OCI-LY1 (cell line): ENCODE measurements around the gene VPS41.

ENCODE experiments used
- H2AFZ ChIP-seq: fragments of 200-600 bp; sonication (generic), shearing (Covaris generic); 2 replicates; pipeline ENCODE4 v1.6.0; 2014; ENCODE audit warnings: antibody characterized with exemption, mild to moderate bottlenecking, low read length
- H3F3A ChIP-seq: fragments of 200-600 bp; sonication (generic), shearing (Covaris generic); 2 replicates; pipeline ENCODE4 v1.6.0; 2014; ENCODE audit warnings: mild to moderate bottlenecking, antibody characterized with exemption, low read length, moderate library complexity; ENCODE audit not compliant: insufficient read depth
- H3K27ac ChIP-seq: fragments of 200-600 bp; sonication (generic); 2 replicates; pipeline ENCODE4 v1.5.1; 2014; ENCODE audit warnings: low read length, mixed run types, mild to moderate bottlenecking, low read depth; ENCODE audit not compliant: poor library complexity, severe bottlenecking
- H3K27me3 ChIP-seq: fragments of 200-600 bp; sonication (generic); 2 replicates; pipeline ENCODE4 v1.6.0; 2014; ENCODE audit warnings: antibody characterized with exemption, mild to moderate bottlenecking, low read length, moderate library complexity; ENCODE audit not compliant: insufficient read depth
- H3K36me3 ChIP-seq: fragments of 200-600 bp; sonication (generic); 2 replicates; pipeline ENCODE4 v1.6.1; 2014; ENCODE audit warnings: mild to moderate bottlenecking, antibody characterized with exemption, low read length, moderate library complexity, mixed read lengths; ENCODE audit not compliant: insufficient read depth
- H3K4me1 ChIP-seq: fragments of 200-600 bp; sonication (generic); 2 replicates; pipeline ENCODE4 v1.5.1; 2014; ENCODE audit warnings: mild to moderate bottlenecking, low read length, moderate library complexity; ENCODE audit not compliant: insufficient read depth, severe bottlenecking
- H3K4me2 ChIP-seq: fragments of 200-600 bp; sonication (generic), shearing (Covaris generic); 2 replicates; pipeline ENCODE4 v1.6.1; 2014; ENCODE audit warnings: low read length
- H3K4me3 ChIP-seq: fragments of 200-600 bp; sonication (generic); 2 replicates; pipeline ENCODE4 v1.5.1; 2014; ENCODE audit warnings: low read length, low read depth, mild to moderate bottlenecking, mixed read lengths; ENCODE audit not compliant: poor library complexity, severe bottlenecking
- H3K79me2 ChIP-seq: fragments of 200-600 bp; shearing (Covaris generic); 2 replicates; pipeline ENCODE4 v1.6.1; 2016; ENCODE audit warnings: mixed run types, low read length, mixed read lengths; ENCODE audit not compliant: insufficient read depth
- H3K9ac ChIP-seq: fragments of 200-600 bp; sonication (generic), shearing (Covaris generic); 2 replicates; pipeline ENCODE4 v1.6.1; 2014; ENCODE audit warnings: mild to moderate bottlenecking, low read length, mixed read lengths
- H3K9me2 ChIP-seq: fragments of 200-600 bp; sonication (generic), shearing (Covaris generic); 2 replicates; pipeline ENCODE4 v1.6.1; 2014; ENCODE audit warnings: low read depth, mild to moderate bottlenecking, low read length, mixed read lengths
- H3K9me3 ChIP-seq: fragments of 200-600 bp; shearing (Covaris generic); 2 replicates; pipeline ENCODE4 v1.6.1; 2014; ENCODE audit warnings: low read length, mixed read lengths
- H4K20me1 ChIP-seq: fragments of 200-600 bp; sonication (generic), shearing (Covaris generic); 2 replicates; pipeline ENCODE4 v1.6.0; 2016; ENCODE audit warnings: mild to moderate bottlenecking, low read length; ENCODE audit not compliant: insufficient read depth
- EZH2 ChIP-seq: fragments of 200-600 bp; sonication (generic), shearing (Covaris generic); IDR thresholded peaks from 2 replicates; pipeline ENCODE4 v1.8.0; 2017; ENCODE audit warnings: borderline replicate concordance, mixed run types, mild to moderate bottlenecking, antibody characterized with exemption, low read length, moderate library complexity, mixed read lengths
- TF ChIP-seq, protein P1 (sequence below): fragments of 200-600 bp; sonication (generic), shearing (Covaris generic); IDR thresholded peaks from 2 replicates; pipeline ENCODE4 v1.5.1; 2017; ENCODE audit warnings: mild to moderate bottlenecking, antibody characterized with exemption, low read length, moderate library complexity, mixed read lengths

VPS41 gene

DNA sequence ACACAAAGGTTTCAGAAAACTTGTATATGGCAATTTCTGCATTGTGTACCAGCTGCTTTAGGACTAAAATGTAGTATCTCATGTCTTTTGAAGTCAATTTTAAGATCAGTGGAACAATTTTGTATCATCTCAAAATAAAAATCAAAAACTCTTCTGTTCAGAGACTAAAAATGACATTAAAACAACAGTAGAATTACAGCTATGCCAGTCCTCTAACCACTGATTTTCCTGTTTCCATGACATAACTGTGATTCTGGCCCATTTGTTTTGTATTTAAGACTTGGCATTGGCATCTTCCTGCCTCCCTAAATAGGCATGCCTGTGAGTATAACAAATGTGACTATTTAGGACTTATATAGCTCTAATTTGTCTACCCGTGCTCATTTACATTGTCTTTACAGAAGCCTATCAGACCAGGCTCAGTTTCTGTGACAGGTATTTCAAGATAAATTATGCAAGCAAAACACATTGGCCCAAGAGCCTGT lies 29.1 kb upstream of the VPS41 start:
- Histone ChIP-seq H2AFZ (no peak overlapping the region), H3K9me2 (no peaks in the 10 kb centered on the region), H3K4me1 (no peaks in the 10 kb centered on the region), H3K79me2 (no peaks in the 10 kb centered on the region), H3K9me3 (no peaks in the 10 kb centered on the region), H3K4me2 (no peak overlapping the region), H3K27ac (no peak overlapping the region), H3K4me3 (no peak overlapping the region), H3K9ac (no peak overlapping the region), H4K20me1 (no peaks in the 10 kb centered on the region), H3K36me3 (no peaks in the 10 kb centered on the region), H3K27me3 (no peaks in the 10 kb centered on the region), H3F3A (no peaks in the 10 kb centered on the region)
- TF ChIP-seq, protein P1, sequence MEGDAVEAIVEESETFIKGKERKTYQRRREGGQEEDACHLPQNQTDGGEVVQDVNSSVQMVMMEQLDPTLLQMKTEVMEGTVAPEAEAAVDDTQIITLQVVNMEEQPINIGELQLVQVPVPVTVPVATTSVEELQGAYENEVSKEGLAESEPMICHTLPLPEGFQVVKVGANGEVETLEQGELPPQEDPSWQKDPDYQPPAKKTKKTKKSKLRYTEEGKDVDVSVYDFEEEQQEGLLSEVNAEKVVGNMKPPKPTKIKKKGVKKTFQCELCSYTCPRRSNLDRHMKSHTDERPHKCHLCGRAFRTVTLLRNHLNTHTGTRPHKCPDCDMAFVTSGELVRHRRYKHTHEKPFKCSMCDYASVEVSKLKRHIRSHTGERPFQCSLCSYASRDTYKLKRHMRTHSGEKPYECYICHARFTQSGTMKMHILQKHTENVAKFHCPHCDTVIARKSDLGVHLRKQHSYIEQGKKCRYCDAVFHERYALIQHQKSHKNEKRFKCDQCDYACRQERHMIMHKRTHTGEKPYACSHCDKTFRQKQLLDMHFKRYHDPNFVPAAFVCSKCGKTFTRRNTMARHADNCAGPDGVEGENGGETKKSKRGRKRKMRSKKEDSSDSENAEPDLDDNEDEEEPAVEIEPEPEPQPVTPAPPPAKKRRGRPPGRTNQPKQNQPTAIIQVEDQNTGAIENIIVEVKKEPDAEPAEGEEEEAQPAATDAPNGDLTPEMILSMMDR = no peak
- TF ChIP-seq EZH2 = no peak

DNA sequence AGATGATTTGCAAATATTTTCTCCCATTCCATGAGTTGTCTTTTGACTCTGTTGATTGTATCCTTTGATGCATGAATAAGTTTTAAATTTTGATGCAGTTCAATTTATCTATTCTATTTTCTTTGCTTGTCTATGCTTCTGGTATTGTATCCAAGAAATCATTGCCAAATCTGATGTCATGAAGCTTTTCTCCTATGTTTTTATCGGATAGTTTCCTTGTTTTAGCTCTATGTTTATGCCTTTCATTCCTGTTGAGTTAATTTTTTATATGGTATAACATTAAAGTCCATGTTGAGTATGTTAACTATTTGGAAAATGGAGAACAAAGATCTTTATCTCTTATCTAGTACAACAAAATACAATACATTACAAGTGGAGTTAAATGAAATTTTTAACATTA lies 27.6 kb upstream of the VPS41 start:
- H3K36me3 ChIP-seq = no peaks in the 10 kb centered on the region
- H3F3A ChIP-seq = no peaks in the 10 kb centered on the region
- H3K79me2 ChIP-seq = no peaks in the 10 kb centered on the region
- TF ChIP-seq EZH2 = no peak
- H4K20me1 ChIP-seq = no peaks in the 10 kb centered on the region
- no peak overlapping the region for H2AFZ ChIP-seq
- no peaks in the 10 kb centered on the region for H3K9me3 ChIP-seq
- no peaks in the 10 kb centered on the region for H3K9me2 ChIP-seq
- H3K4me3 ChIP-seq = no peak overlapping the region
- H3K4me1 ChIP-seq = no peaks in the 10 kb centered on the region
- H3K9ac ChIP-seq = no peak overlapping the region
- H3K27ac ChIP-seq = no peak overlapping the region
- no peaks in the 10 kb centered on the region for H3K27me3 ChIP-seq
- no peak overlapping the region for H3K4me2 ChIP-seq

DNA sequence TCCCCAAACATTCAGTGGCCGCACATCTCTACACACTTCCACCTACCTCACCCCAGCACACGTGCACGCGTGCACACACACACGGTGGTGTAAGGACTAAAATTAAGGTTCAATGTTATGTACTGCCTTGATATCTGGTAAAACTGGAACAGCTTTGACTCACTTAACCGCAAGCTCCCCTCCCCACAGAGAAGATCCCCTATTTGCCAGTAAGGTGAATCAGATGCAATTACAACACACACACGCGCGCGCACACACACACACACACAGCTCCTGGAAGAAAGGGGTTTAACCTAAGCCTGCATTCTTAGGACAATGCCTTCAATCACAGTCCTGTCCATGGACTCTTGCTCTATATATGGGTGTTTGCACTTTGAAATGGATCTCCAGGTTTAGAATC lies 25.5 kb upstream of the VPS41 start:
- Histone ChIP-seq H4K20me1 (no peaks in the 10 kb centered on the region), H3K4me3 (no peak overlapping the region), H3K9ac (no peak overlapping the region), H3K4me2 (no peak overlapping the region), H3K9me2 (no peaks in the 10 kb centered on the region), H3K79me2 (no peaks in the 10 kb centered on the region), H3F3A (no peaks in the 10 kb centered on the region), H3K9me3 (no peaks in the 10 kb centered on the region), H2AFZ (no peak overlapping the region), H3K36me3 (no peaks in the 10 kb centered on the region), H3K27me3 (no peaks in the 10 kb centered on the region), H3K27ac (no peak overlapping the region), H3K4me1 (no peaks in the 10 kb centered on the region)
- TF ChIP-seq EZH2 = no peak
- TF ChIP-seq, protein P1 = no peak

DNA sequence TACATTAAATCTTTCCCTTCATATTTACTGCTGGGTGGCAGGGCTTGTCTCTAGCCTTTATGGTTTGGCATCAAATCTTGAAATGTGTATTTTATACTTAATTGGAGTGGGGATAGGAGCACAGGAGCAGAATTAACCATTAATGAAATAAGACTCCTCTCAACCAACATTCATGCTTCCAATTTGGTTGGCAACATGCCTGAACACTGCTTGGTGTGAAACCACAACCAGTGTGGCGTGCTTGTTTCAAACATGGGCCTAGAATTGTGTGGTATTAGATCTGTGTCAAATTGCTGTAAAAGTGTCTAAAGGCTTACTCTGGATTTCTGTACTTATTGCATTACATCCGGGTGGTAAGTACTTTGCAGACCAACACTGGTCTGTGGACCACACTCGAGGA lies 25.1 kb upstream of the VPS41 start:
- Histone ChIP-seq H2AFZ (no peak overlapping the region), H4K20me1 (no peaks in the 10 kb centered on the region), H3K9me3 (no peaks in the 10 kb centered on the region), H3K79me2 (no peaks in the 10 kb centered on the region), H3K4me1 (no peaks in the 10 kb centered on the region), H3K27me3 (no peaks in the 10 kb centered on the region), H3F3A (no peaks in the 10 kb centered on the region), H3K4me2 (no peak overlapping the region), H3K9me2 (no peaks in the 10 kb centered on the region), H3K27ac (no peak overlapping the region), H3K36me3 (no peaks in the 10 kb centered on the region), H3K9ac (no peak overlapping the region), H3K4me3 (no peak overlapping the region)
- TF ChIP-seq EZH2 = no peak
- TF ChIP-seq, protein P1 = no peak
